Activated CD4-positive, alpha-beta T cell treated with anti-CD3 and anti-CD28 coated beads, Interleukin-2, amount 10 ng/mL, durations not matched to agents 7 days and 5 days (primary cell): ENCODE results near the gene ROM1. TPM values are rescaled to one million over a fixed set of nuclear protein-coding genes. Genes with fewer than 3 reads are reported as not detected.
A peak's percentile ranks its signal among the peaks of the same experiment; 100 is the strongest.
"Not testable (repeated sequence)": the region's sequence is repeated elsewhere in the genome, so short reads cannot be mapped to it uniquely, and the experiment has no call there.

Experiments
- CTCF ChIA-PET: fragments of 350-600 bp; sonication (Branson Sonifier 250); formaldehyde crosslinking; loops from one replicate; lab custom pipeline; 2021; ENCODE audit warnings: antibody characterized with exemption; lab: Charles Lee
- POLR2A ChIA-PET: fragments of 350-600 bp; sonication (Branson Sonifier 250); formaldehyde crosslinking; loops from one replicate; lab custom pipeline; 2021; ENCODE audit warnings: antibody characterized with exemption; lab: Charles Lee
- DNase-seq: peaks from one replicate; pipeline ENCODE4 v3.0.0-alpha.2; 2020
- H3K27ac Mint-ChIP-seq: one replicate; pipeline ENCODE4 v1.8.0; 2021; ENCODE audit warnings: mild to moderate bottlenecking, moderate library complexity, mixed read lengths
- H3K27me3 Mint-ChIP-seq: one replicate; pipeline ENCODE4 v1.8.0; 2021; ENCODE audit warnings: mixed read lengths
- H3K36me3 Mint-ChIP-seq: one replicate; pipeline ENCODE4 v1.8.0; 2021; ENCODE audit warnings: low read depth, mixed read lengths
- H3K4me1 Mint-ChIP-seq: one replicate; pipeline ENCODE4 v1.8.0; 2021; ENCODE audit warnings: mixed read lengths
- H3K4me3 Mint-ChIP-seq: one replicate; pipeline ENCODE4 v1.8.0; 2021; ENCODE audit warnings: mild to moderate bottlenecking, moderate library complexity, mixed read lengths
- H3K9me3 Mint-ChIP-seq: one replicate; pipeline ENCODE4 v1.8.0; 2021; ENCODE audit warnings: mixed read lengths
- total RNA-seq, 2 experiments: library from RNA; stranded (reverse); gene quantifications; one replicate each; pipeline ENCODE4 v1.2.3, GENCODE V29; 2021

Gene ROM1, protein sequence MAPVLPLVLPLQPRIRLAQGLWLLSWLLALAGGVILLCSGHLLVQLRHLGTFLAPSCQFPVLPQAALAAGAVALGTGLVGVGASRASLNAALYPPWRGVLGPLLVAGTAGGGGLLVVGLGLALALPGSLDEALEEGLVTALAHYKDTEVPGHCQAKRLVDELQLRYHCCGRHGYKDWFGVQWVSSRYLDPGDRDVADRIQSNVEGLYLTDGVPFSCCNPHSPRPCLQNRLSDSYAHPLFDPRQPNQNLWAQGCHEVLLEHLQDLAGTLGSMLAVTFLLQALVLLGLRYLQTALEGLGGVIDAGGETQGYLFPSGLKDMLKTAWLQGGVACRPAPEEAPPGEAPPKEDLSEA
- 1 to 10 TPM; 1.0 to 1.3 TPM for total RNA-seq

DNA sequence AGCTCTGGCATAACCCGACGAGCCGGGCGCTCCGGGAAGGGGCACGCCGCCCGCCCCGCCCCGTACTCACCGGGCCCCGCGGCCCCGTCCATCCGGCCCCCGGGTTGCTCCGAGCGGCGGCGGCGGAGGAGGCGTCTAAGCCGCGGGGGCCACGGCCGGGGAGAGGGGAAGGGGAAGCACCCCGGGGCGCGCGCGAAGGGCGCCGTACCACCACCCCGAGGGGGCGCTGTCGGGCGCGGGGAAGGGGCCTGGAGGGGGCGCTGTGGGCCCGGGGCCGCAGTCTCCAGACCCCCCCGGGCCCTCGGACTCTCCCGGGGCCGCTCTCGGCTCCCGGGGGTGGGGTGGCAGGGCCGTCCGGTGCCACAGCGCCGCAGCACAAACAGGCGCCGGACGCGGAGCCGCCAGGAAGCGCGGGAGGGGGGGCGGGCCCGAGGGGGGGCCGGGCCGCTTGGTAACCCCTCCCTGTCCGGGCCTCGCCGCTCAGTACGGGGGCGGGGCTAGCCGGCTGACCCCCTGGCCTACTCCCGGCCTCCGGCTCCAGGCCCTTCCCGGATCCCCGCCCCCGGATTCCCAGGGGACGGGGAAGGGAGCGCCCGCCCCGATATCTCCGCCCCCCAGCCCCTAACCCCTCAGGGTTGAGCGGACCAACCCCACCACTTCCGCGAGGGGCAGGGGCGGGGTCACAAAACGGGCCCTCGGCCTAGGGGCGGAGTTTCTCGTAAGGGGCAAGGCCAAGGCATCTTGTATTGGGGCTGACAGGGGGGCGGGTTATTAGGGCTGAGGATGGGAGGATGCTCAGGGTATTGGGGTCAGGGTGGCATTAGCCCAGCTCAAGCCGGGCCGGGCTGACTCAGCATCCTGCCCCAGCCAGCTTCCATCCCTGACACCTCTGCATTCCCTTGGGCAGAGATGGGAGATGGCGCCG, at the start of gene ROM1, which contains the start of gene EML3:
ROM1 (plus strand) TSS at position 892 of the 925 bp plus-strand sequence; CDS start at position 917, 25 bp downstream.
EML3 (minus strand) TSS at position 410 of the 925 bp plus-strand sequence; CDS start at position 92, 318 bp downstream.
- peaks cover 54% of the 10 kb centered on the region for H3K4me1 Mint-ChIP-seq
- no peaks in the 10 kb centered on the region for H3K9me3 Mint-ChIP-seq
- peaks cover 45% of the 10 kb centered on the region for H3K36me3 Mint-ChIP-seq
- H3K27me3 Mint-ChIP-seq: no peaks in the 10 kb centered on the region
- DNase-seq: peak; percentile 90
- ChIA-PET CTCF (interaction anchor here (0.9 to 4.5 kb wide), 21 partner anchors 9 to 269 kb away, joined by 3 to 40 read pairs (median 4); partner anchors contain the start of genes B3GAT3, BSCL2, C11orf98 and CSKMT), POLR2A (interaction anchor here (0.7 kb wide), 1 partner anchor 60 kb away, joined by 3 read pairs; no protein-coding TSS in a partner anchor)
- H3K27ac Mint-ChIP-seq: peak within 1 kb of the TSS; percentile 94
- H3K4me3 Mint-ChIP-seq: peak within 1 kb of the TSS; percentile 96

DNA sequence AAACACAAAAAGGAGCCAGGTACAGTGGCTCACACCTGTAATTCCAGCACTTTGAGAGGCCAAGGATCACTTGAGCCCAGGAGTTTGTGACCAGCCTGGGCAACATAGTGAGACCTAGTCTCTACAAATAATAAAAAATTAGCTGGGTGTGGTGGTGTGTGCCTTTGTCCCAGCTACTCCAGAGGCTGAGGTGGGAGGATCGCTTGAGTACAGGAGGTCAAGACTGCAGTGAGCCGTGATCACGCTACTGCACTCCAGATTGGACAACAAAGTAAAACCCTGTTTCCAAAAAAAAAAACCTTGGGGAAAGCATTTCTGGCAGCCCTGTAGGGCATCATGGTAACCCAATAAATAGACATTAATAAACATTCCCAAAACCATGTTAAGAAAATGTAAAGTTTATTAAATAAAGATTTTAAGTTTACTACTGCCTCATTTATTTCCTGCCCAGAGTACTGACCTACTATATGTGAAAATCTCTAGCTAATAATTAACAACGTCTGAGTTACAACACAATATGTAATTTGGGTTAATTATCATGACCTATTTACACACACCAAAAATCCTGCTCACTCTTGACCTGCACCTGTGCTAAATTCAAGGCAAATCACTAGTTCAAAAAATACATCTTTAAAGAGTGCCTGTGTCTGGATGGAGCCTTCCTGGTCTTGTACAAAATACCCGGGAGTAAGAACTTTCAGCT, 47.8 kb upstream of the ROM1 start:
- Mint-ChIP-seq H3K36me3 (peaks cover 51% of the 10 kb centered on the region), H3K27ac (peak overlapping the region; percentile 42), H3K4me1 (peaks cover 51% of the 10 kb centered on the region), H3K9me3 (no peaks in the 10 kb centered on the region), H3K4me3 (no peak overlapping the region), H3K27me3 (no peaks in the 10 kb centered on the region)
- POLR2A ChIA-PET: interaction anchor here (0.6 kb wide), 1 partner anchor 131 kb away, joined by 3 read pairs; no protein-coding TSS in a partner anchor
- CTCF ChIA-PET: interaction anchor here (0.8 to 5.1 kb wide), 3 partner anchors 22 to 141 kb away, joined by 3 to 18 read pairs (median 3); no protein-coding TSS in a partner anchor
- DNase-seq: no peak

DNA sequence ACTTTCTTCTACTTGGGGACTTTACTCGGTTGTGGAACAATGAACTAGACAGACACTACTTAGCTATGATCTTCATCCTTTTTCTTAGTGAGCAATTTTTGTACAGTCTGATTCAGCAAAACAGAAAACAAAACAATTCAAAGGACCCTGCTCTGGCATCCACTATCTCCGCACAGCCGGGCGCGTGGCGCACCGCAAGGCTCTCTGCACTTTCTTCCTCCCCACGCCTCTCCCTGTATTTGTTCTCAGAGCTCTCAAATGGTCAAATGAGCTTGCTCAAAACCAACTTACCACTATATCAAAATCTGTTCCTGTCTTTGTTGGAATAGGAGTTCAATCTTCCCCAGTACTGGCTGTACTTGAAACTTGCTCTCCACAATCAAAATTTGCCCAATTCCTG, 46.8 kb upstream of the ROM1 start:
- Mint-ChIP-seq H3K27ac (peak overlapping the region; percentile 68), H3K4me3 (no peak overlapping the region), H3K9me3 (no peaks in the 10 kb centered on the region), H3K36me3 (peaks cover 53% of the 10 kb centered on the region), H3K4me1 (peaks cover 51% of the 10 kb centered on the region), H3K27me3 (no peaks in the 10 kb centered on the region)
- CTCF ChIA-PET: interaction anchor here (1.1 to 5.1 kb wide), 2 partner anchors 9 to 142 kb away, joined by 3 to 18 read pairs; no protein-coding TSS in a partner anchor
- POLR2A ChIA-PET: no interaction called here
- DNase-seq: no peak

DNA sequence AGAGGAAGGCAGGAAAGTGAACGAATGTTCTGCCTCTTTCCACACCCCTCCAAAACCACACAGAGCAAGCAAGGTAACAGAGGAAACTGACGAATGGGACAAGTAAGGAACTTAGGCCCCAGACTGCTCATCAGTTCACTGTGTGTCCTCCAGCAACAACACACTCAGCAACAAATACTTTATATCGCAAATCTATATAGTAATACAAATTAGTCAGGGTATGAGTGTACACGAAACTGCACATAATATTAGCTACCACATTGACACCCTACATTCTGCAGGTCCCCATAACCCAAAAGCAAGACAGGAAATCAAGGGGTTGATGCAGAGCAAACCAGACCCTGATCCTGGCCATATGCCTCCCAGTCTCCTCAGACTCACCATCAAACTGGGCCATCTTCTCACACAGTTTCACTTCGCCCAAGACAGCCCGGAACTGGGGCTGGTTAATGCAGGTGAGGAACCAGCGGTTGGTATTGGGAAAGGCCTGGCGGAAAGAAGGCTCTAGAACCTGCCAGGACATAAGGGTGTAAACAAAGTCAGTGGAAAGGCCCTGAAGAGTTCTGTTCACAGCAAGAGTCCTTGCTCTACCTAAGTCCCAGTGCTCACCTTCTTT, 45.9 kb upstream of the ROM1 start:
- Mint-ChIP-seq H3K36me3 (peaks cover 57% of the 10 kb centered on the region), H3K4me1 (peaks cover 54% of the 10 kb centered on the region), H3K9me3 (no peaks in the 10 kb centered on the region), H3K4me3 (no peak overlapping the region), H3K27me3 (no peaks in the 10 kb centered on the region), H3K27ac (peak overlapping the region; percentile 68)
- CTCF ChIA-PET: interaction anchor here (0.6 to 5.1 kb wide), 6 partner anchors 24 to 456 kb away, joined by 3 to 18 read pairs (median 3); partner anchors contain the start of gene TMEM179B
- no peak for DNase-seq
- POLR2A ChIA-PET: no interaction called here

DNA sequence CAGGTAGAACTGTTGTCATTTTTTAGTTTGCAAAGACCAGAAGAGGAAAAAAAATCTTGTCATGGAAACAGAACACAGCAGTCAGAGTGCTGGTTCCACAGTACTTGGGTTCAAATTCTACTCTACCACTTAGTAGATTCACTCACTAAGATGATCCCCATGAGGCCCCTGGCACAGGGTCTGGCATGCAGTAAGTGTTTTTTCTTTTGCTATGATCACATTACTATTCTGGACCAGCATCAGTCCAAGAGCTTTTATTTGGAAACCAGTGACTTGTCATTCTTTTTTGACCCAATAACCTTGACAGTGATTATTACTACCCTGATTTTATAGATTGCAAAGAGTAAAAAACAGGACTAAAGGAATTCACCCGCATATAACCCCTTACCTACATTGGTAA, 43.4 kb upstream of the ROM1 start:
- ChIA-PET CTCF (interaction anchor here (0.5 to 2.5 kb wide), 10 partner anchors 9 to 145 kb away, joined by 3 to 8 read pairs (median 4); partner anchors contain the start of gene TUT1), POLR2A (interaction anchor here (0.6 to 0.9 kb wide), 3 partner anchors 13 to 63 kb away, joined by 3 read pairs; partner anchors contain the start of gene TUT1)
- H3K4me3 Mint-ChIP-seq: no peak overlapping the region
- peaks cover 59% of the 10 kb centered on the region for H3K36me3 Mint-ChIP-seq
- no peak for DNase-seq
- H3K4me1 Mint-ChIP-seq: peaks cover 66% of the 10 kb centered on the region
- H3K27me3 Mint-ChIP-seq: no peaks in the 10 kb centered on the region
- H3K27ac Mint-ChIP-seq: no peak overlapping the region
- H3K9me3 Mint-ChIP-seq: no peaks in the 10 kb centered on the region

DNA sequence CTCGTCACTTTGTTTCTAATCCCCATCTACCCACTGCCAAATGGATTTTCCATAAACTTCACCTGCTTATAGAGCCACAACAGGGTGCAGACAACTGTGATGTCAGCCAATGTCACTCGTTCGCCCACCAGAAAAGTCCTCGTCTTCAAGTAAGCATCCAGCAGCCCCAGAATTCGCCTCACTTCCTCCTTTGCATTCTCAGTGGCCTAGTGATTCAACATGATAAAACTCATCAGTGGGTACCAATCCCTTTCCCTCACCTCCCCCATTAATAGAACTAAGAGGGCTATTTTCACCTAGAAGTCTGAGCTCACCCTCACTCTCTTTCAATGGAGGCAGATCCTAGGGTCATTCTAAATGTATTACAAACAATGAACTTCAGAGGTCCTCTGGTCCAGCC, 42.2 kb upstream of the ROM1 start:
- DNase-seq, H3K27me3 Mint-ChIP-seq, H3K9me3 Mint-ChIP-seq, POLR2A ChIA-PET: not testable (repeated sequence)
- CTCF ChIA-PET: interaction anchor here (0.8 to 2.5 kb wide), 7 partner anchors 8 to 146 kb away, joined by 3 to 8 read pairs (median 4); partner anchors contain the start of gene TUT1
- H3K4me1 Mint-ChIP-seq: peaks cover 71% of the 10 kb centered on the region
- H3K4me3 Mint-ChIP-seq: peak overlapping the region; percentile 24
- H3K27ac Mint-ChIP-seq: peak overlapping the region; percentile 17
- peaks cover 60% of the 10 kb centered on the region for H3K36me3 Mint-ChIP-seq

DNA sequence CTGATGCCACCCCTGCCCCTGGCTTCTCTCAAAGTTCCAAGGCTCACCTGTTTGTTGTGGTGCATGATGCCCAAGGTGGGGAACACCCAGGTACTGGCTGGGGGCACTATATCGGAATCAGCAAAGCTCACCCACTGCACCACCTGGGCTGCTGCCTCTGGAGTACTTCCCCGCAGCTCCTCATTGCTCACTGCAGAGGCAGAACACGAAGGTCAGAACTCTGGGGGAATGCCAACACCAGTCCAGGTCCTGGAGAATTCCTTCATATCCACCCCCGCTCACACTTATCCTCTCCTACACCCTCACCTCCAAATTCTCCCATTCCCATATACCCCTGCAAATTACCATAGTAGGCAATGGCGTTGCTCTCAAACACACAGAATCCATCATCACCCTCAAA, 41.6 kb upstream of the ROM1 start:
- Mint-ChIP-seq H3K4me3 (peak overlapping the region; percentile 24), H3K27ac (peak overlapping the region; percentile 17), H3K36me3 (peaks cover 57% of the 10 kb centered on the region), H3K4me1 (peaks cover 66% of the 10 kb centered on the region)
- POLR2A ChIA-PET, H3K9me3 Mint-ChIP-seq, H3K27me3 Mint-ChIP-seq, DNase-seq: not testable (repeated sequence)
- CTCF ChIA-PET: interaction anchor here (0.8 to 2.5 kb wide), 5 partner anchors 11 to 147 kb away, joined by 3 to 8 read pairs (median 6); partner anchors contain the start of gene TUT1

DNA sequence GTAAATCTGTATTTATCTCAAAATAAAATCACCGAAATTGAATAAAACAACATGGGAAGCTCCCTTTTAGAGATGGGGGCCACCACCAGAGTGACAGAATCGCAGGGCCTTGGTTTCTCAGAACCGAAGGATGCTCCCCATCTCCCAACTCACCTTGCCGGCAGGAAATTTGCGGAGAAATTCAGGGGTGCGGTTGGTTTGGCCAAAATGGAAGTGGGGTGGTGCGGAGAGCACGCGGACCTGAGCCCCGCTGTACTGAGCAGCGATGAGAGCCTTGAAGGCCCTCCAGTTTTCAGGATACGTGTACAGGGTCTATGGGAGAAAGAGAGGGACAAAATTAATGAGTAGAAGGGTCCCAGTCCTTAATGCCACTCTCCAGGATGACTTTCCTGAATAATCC, 40.6 kb upstream of the ROM1 start:
- Mint-ChIP-seq H3K27me3 (no peaks in the 10 kb centered on the region), H3K36me3 (peaks cover 54% of the 10 kb centered on the region), H3K4me3 (peak overlapping the region; percentile 96), H3K9me3 (no peaks in the 10 kb centered on the region), H3K4me1 (peaks cover 59% of the 10 kb centered on the region), H3K27ac (peak overlapping the region; percentile 94)
- DNase-seq: no peak
- POLR2A ChIA-PET: no interaction called here
- CTCF ChIA-PET: interaction anchor here (0.8 to 1.5 kb wide), 2 partner anchors 19 to 148 kb away, joined by 3 to 4 read pairs; partner anchors contain the start of gene TUT1

DNA sequence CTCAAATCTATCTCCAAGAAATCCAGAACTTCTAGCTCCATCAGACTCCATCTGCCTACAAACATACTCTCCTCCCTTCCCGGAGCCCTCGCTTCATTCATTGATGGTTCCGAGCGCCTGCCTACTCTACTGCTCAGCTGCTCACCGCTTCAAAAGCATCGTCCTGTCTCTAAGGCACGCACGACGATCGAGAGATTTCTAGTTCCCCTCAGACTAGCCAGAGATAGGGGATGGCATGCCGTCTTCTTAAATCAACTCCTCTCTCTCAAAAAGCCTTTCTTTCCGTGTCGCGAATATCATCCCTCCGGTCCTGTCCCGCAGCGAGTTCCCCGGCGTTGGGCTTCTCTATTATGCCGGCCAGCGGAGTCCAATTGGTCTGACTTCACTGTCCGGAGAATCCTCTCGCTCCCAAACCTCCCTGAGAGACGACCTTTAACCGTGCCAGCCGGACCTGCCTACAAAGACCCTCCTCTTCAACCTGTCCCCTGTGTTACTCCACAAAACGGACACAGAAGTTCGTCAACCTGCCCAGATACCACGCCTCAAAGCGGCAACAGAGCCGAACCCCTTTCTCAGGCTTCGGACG, 40.0 kb upstream of the ROM1 start:
- DNase-seq: peak; percentile 42
- Mint-ChIP-seq H3K4me3 (peak overlapping the region; percentile 96), H3K36me3 (peaks cover 56% of the 10 kb centered on the region), H3K9me3 (no peaks in the 10 kb centered on the region), H3K27me3 (no peaks in the 10 kb centered on the region), H3K27ac (peak overlapping the region; percentile 94), H3K4me1 (peaks cover 58% of the 10 kb centered on the region)
- CTCF ChIA-PET: interaction anchor here (0.6 to 2.0 kb wide), 7 partner anchors 16 to 215 kb away, joined by 3 to 11 read pairs (median 4); partner anchors contain the start of gene TUT1
- POLR2A ChIA-PET: interaction anchor here (0.6 to 1.4 kb wide), 8 partner anchors 16 to 783 kb away, joined by 3 to 14 read pairs (median 4); partner anchors contain the start of genes C11orf98, CSKMT, MTA2 and TUT1

DNA sequence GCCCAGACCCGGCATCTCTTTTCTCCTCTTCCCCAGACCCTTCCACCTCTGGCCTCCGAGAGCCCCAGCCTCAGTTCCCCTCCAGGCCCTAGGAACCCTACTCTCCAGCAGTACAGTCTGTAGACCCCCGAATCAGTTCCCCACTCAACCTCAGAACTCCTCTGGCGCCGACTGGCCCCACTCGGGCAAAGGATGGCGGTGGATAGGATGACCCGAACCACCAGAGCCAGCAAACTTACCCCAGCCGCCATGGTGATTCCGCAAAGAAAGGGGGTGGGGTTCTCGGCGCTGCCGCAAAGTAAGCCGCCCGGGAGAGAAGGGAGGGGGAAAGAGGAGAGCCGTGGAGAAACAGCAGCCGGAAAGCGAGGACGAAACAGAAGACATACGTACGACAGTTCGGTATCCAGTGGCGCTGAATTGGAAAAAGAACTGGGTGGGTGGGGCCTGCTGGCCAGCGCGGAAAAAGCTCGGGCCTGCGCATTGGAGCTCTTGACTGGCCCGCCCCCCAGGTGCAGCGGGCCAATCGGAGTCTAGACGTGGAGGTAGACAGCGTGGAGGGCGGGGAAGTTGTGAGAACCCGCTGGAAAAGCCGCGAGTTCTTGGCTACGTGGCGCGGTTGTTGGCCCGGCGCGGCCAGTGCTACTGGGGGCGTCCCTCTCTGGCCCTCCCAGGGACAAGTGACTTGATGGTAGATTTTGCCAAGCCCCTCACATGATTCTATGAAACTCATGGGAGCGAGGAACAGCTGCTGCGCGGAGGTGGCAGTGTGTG, 39.3 kb upstream of the ROM1 start, which contains the start of gene EEF1G:
EEF1G (minus strand) TSS at position 300 of the 771 bp plus-strand sequence; CDS start at position 251, 49 bp downstream.
- Mint-ChIP-seq H3K9me3 (no peaks in the 10 kb centered on the region), H3K4me1 (peaks cover 56% of the 10 kb centered on the region), H3K27ac (peak within 1 kb of the TSS; percentile 94), H3K36me3 (peaks cover 56% of the 10 kb centered on the region), H3K4me3 (peak within 1 kb of the TSS; percentile 96), H3K27me3 (no peaks in the 10 kb centered on the region)
- ChIA-PET POLR2A (interaction anchor here (0.6 to 1.4 kb wide), 9 partner anchors 17 to 783 kb away, joined by 3 to 14 read pairs (median 4); partner anchors contain the start of genes C11orf98, CSKMT, MTA2 and TUT1), CTCF (interaction anchor here (0.6 to 2.0 kb wide), 10 partner anchors 8 to 280 kb away, joined by 3 to 11 read pairs (median 3); no protein-coding TSS in a partner anchor)
- DNase-seq: peak; percentile 99
